DND-41 (cell line): ENCODE results near the gene MBNL3.

Source experiments
- CTCF ChIP-seq: IDR thresholded peaks from 2 replicates; pipeline ENCODE4 v1.5.1; 2012; ENCODE audit warnings: borderline replicate concordance, low read length, moderate library complexity, mild to moderate bottlenecking; ENCODE audit not compliant: poor library complexity, severe bottlenecking; ENCODE audit errors: extremely low read depth
- EZH2 ChIP-seq: IDR thresholded peaks from 3 replicates; pipeline ENCODE4 v1.6.1; 2012; ENCODE audit warnings: borderline replicate concordance, low read depth, mild to moderate bottlenecking, moderate library complexity, low read length, inconsistent platforms; ENCODE audit not compliant: severe bottlenecking

- TF ChIP-seq CTCF (no peak), EZH2 (no peak)
Observed at GRCh38 chrX:132474544-132475248, 14.1 kb downstream of the MBNL3 start.
